Calu3 (cell line): ENCODE results near the gene FXYD6. TPM values are rescaled to one million over a fixed set of nuclear protein-coding genes. Genes with fewer than 3 reads are reported as not detected.

ENCODE experiments used
- BruUV-seq: library from RNA; stranded (reverse); fragments of 400-500 nt; replicated peaks from 2 replicates; lab custom pipeline; 2021; lab: Mats Ljungman, UMichigan
- CTCF ChIA-PET: fragments of 300-600 bp; sonication (Branson Sonifier 250); formaldehyde crosslinking; loops from one replicate; lab custom pipeline; 2022; ENCODE audit warnings: antibody characterized with exemption; lab: Charles Lee
- DNase-seq: peaks from one replicate; pipeline ENCODE4 v3.0.0; 2022
- H3K27ac Mint-ChIP-seq: one replicate; pipeline ENCODE4 v1.8.0; 2022; ENCODE audit warnings: mixed read lengths; ENCODE audit not compliant: unreplicated experiment
- H3K27me3 Mint-ChIP-seq: one replicate; pipeline ENCODE4 v1.8.0; 2022; ENCODE audit warnings: mixed read lengths; ENCODE audit not compliant: unreplicated experiment
- H3K36me3 Mint-ChIP-seq: one replicate; pipeline ENCODE4 v1.8.0; 2022; ENCODE audit warnings: mild to moderate bottlenecking, moderate library complexity, mixed read lengths; ENCODE audit not compliant: insufficient read depth, unreplicated experiment
- H3K4me1 Mint-ChIP-seq: one replicate; pipeline ENCODE4 v1.8.0; 2022; ENCODE audit warnings: mild to moderate bottlenecking, low read depth, mixed read lengths; ENCODE audit not compliant: unreplicated experiment
- H3K4me3 Mint-ChIP-seq: one replicate; pipeline ENCODE4 v1.8.0; 2022; ENCODE audit warnings: mild to moderate bottlenecking, low read depth, moderate library complexity, mixed read lengths; ENCODE audit not compliant: unreplicated experiment
- H3K9me3 Mint-ChIP-seq: one replicate; pipeline ENCODE4 v1.8.0; 2022; ENCODE audit warnings: low read depth, mixed read lengths; ENCODE audit not compliant: unreplicated experiment
- intact Hi-C: fragments of 100-400 bp; cut with micrococcal nuclease; formaldehyde crosslinking; loops from one replicate; pipeline ENCODE4 v1.10.0; 2022; ENCODE audit not compliant: unreplicated experiment
- total RNA-seq: library from RNA; stranded (reverse); gene quantifications from 2 replicates; pipeline ENCODE4 v1.2.3, GENCODE V29; 2022
- TF ChIP-seq, protein P1 (sequence below): fragments of 200-600 bp; IDR thresholded peaks from one replicate; pipeline ENCODE4 v1.8.0; 2022; ENCODE audit warnings: antibody characterized with exemption; ENCODE audit not compliant: unreplicated experiment

FXYD6 gene
- total RNA-seq, 1 experiment from 2014 or later, result 0.61 TPM

DNA sequence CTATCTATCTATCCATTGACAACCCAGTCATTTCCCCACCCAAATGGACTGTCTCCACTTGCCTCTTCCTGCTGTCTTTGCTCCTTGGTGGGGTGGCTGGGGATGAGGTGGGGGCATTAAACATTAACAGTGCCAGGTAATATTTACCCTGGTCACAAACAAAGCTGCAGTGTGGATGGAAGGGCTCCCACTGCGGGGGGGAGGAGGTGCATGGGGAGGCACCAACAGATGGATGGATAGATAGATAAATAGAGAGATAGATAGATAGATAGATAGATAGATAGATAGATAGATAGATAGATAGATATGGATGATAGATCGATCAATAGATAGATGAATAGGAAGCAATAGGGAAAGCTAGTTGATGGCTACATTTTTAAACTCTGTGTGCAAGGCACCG lies 49.6 kb downstream of the FXYD6 start:
- no peak for DNase-seq
- TF ChIP-seq, protein P1, sequence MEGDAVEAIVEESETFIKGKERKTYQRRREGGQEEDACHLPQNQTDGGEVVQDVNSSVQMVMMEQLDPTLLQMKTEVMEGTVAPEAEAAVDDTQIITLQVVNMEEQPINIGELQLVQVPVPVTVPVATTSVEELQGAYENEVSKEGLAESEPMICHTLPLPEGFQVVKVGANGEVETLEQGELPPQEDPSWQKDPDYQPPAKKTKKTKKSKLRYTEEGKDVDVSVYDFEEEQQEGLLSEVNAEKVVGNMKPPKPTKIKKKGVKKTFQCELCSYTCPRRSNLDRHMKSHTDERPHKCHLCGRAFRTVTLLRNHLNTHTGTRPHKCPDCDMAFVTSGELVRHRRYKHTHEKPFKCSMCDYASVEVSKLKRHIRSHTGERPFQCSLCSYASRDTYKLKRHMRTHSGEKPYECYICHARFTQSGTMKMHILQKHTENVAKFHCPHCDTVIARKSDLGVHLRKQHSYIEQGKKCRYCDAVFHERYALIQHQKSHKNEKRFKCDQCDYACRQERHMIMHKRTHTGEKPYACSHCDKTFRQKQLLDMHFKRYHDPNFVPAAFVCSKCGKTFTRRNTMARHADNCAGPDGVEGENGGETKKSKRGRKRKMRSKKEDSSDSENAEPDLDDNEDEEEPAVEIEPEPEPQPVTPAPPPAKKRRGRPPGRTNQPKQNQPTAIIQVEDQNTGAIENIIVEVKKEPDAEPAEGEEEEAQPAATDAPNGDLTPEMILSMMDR, result no peak
- CTCF ChIA-PET, result interaction anchor here (0.5 to 1.9 kb wide), 7 partner anchors 10 to 558 kb away, joined by 3 to 10 read pairs (median 4); no protein-coding TSS in a partner anchor
- Mint-ChIP-seq H3K36me3 (peaks cover 14% of the 10 kb centered on the region), H3K4me1 (peaks cover 52% of the 10 kb centered on the region), H3K27ac (no peak overlapping the region), H3K27me3 (no peaks in the 10 kb centered on the region), H3K9me3 (no peaks in the 10 kb centered on the region), H3K4me3 (peak overlapping the region; percentile 13)
- intact Hi-C loops, result no loop called here
- no TSS peak for BruUV-seq

DNA sequence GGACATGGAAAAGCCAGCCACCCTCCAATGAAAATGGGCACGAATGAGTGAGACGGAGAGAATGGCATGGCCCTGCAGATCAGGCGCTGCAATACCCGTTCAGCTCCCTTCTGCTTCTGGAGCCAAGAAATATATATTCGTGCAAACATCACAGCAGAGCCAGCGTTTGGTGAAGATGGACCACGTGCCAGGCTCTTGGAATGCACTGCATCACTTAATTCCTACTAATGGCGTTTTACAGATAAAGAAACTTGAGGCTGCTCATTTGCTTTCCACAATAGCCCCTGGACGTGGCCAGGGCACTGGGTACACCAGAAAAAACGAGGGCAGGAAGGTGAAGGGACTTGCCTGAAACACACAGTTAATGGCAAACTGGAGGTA lies 50.3 kb downstream of the FXYD6 start:
- TF ChIP-seq, protein P1, result no peak
- Mint-ChIP-seq H3K27ac (no peak overlapping the region), H3K4me3 (no peak overlapping the region), H3K27me3 (no peaks in the 10 kb centered on the region), H3K4me1 (peaks cover 55% of the 10 kb centered on the region), H3K36me3 (peaks cover 14% of the 10 kb centered on the region), H3K9me3 (no peaks in the 10 kb centered on the region)
- DNase-seq, result no peak
- CTCF ChIA-PET, result interaction anchor here (1.9 kb wide), 1 partner anchor 9 kb away, joined by 10 read pairs; no protein-coding TSS in a partner anchor
- intact Hi-C loops, result no loop called here
- BruUV-seq, result no TSS peak

DNA sequence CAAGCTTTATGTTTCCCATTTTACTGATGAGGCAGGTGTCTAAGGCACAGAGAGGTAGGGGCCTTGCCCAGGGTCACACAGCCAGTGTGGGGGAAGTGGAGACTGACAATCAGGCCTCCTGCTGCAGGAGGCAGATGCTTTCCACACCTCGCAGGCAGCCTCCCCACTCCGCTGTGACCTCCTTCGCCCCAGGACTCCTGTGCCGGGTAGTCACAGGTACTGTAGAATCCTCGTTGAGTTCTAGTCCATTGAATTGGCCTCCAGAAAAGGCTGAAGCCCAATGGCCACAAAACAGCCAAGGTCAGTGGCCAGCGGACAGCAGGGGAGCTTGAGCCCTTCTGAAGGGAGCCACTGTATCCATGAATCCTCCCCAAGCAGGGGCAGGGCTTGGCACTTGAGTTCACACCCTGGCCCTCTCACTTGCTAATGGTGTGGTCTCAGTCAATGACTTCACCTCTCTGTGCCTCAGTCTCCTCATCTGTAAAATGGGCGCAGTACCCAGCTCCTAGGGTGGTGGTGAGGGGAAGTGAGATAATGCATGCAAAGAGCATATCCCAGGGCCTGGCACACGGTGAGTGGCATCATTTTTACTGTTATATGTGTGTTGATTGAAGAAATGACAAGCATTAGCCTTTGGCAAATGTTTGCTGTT lies 50.8 kb downstream of the FXYD6 start:
- TF ChIP-seq, protein P1, result no peak
- Mint-ChIP-seq H3K36me3 (peaks cover 14% of the 10 kb centered on the region), H3K27me3 (no peaks in the 10 kb centered on the region), H3K4me3 (peak overlapping the region; percentile 32), H3K9me3 (no peaks in the 10 kb centered on the region), H3K27ac (peak overlapping the region; percentile 61), H3K4me1 (peaks cover 50% of the 10 kb centered on the region)
- intact Hi-C loops, result no loop called here
- BruUV-seq, result no TSS peak
- CTCF ChIA-PET, result interaction anchor here (1.6 to 1.9 kb wide), 3 partner anchors 8 to 121 kb away, joined by 9 to 11 read pairs (median 10); no protein-coding TSS in a partner anchor
- DNase-seq, result no peak

DNA sequence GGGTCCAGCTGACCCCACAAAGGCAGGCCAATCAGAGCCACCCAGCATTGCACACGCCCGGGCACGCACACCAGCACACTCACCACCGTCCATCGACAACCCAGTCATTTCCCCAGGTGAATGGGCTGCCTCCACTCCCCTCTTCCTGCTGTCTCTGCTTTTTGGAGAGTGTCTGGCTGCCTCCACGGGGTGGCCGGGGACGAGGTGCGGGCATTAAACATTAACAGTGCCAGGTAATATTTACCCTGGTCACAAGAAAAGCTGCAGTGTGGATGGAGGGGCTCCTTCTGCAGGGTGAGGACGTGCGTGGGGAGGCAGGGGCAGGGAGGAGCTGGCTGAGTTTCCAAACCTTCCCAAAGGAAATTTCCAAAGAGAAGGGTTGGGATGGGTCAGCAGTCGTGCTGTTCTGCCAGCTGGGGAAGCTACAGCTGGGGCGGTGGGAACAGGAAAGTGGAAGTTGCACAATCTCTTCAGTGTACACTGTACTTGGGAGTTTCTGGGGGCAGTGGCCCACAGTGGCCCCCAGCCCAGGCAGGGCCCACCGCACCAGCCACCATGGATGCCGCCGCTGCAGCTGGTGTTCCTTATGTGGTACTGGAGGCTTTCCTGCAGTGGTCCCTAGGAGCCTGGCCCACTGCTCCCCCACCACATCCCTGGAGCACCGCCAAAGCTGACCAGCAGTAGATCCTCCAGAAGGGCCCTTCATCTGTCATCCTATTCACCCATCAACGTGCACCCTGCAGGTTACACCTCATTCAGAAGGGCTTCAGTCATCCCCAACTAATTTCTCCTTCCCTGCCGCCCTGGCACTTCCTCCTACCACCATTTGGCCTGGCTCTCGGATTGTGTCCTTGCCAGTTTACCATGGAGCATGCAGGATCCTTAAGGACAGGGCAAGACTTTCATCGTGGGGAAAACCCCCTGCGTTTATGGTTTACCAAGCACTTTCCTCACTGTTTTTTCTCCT lies 51.6 kb downstream of the FXYD6 start, which contains the start of gene FXYD2:
FXYD2 (minus strand) TSS at position 174 of the 967 bp plus-strand sequence; CDS start at position 108, 66 bp downstream.
- peak within 1 kb of the TSS; percentile 61 for H3K27ac Mint-ChIP-seq
- no peak for DNase-seq

More for the DNA sequence above, 51.6 kb downstream of the FXYD6 start, which contains the start of gene FXYD2:
- intact Hi-C loops, result no loop called here
- H3K4me1 Mint-ChIP-seq, result peaks cover 41% of the 10 kb centered on the region
- no TSS peak for BruUV-seq
- H3K4me3 Mint-ChIP-seq, result peak within 1 kb of the TSS; percentile 32
- H3K27me3 Mint-ChIP-seq, result no peaks in the 10 kb centered on the region
- peaks cover 10% of the 10 kb centered on the region for H3K36me3 Mint-ChIP-seq
- H3K9me3 Mint-ChIP-seq, result no peaks in the 10 kb centered on the region
- CTCF ChIA-PET, result interaction anchor here (1.0 to 1.7 kb wide), 3 partner anchors 9 to 228 kb away, joined by 4 to 11 read pairs (median 9); no protein-coding TSS in a partner anchor
- TF ChIP-seq, protein P1, result no peak
